Prostate gland (tissue), 2 donors: ENCODE data around the gene PARP14. TPM values are rescaled to one million over a fixed set of nuclear protein-coding genes. Genes with fewer than 3 reads are reported as not detected.
"Not testable (repeated sequence)": the region's sequence is repeated elsewhere in the genome, so short reads cannot be mapped to it uniquely, and the experiment has no call there.

Experiments used
- DNase-seq: peaks from one replicate; pipeline ENCODE4 v3.0.0-alpha.2; 2019; ENCODE audit warnings: low spot score
- H3K27ac ChIP-seq, 2 donors: fragments of 200-600 bp; sonication (generic); 2 replicates each; pipeline ENCODE4 v1.5.1; 2017 to 2019
- H3K27me3 ChIP-seq: fragments of 200-600 bp; sonication (generic); replicated peaks from 2 replicates; pipeline ENCODE4 v1.5.1; 2019; ENCODE audit not compliant: insufficient read depth
- H3K36me3 ChIP-seq, 2 donors: fragments of 200-600 bp; sonication (generic); 1 replicate in 1 of 2; 2 replicates in 1 of 2; pipeline versions ENCODE4 v1.5.1 to v1.8.1; 2017 to 2019
- H3K4me1 ChIP-seq: fragments of 200-600 bp; sonication (generic); replicated peaks from 2 replicates; pipeline ENCODE4 v1.5.1; 2019
- H3K4me3 ChIP-seq, 2 donors: fragments of 200-600 bp; sonication (generic); 2 replicates each; pipeline ENCODE4 v1.5.1; 2017 to 2019
- H3K9me3 ChIP-seq: fragments of 200-600 bp; sonication (generic); 2 replicates; pipeline ENCODE4 v1.5.1; 2017
- CTCF ChIP-seq, 4 experiments: fragments of 200-600 bp in 2 of 4; fragments of 450-650 bp in 2 of 4; sonication (generic) in 2 of 4; IDR thresholded peaks; 1 replicate in 3 of 4; 2 replicates in 1 of 4; pipeline ENCODE4 v1.5.1; 2016 to 2019; ENCODE audit warnings: antibody characterized with exemption in 4 of 4, mild to moderate bottlenecking in 2 of 4, moderate library complexity in 2 of 4
- POLR2A ChIP-seq: fragments of 450-650 bp; IDR thresholded peaks from one replicate; pipeline ENCODE4 v1.6.1; 2016; ENCODE audit warnings: antibody characterized with exemption, mild to moderate bottlenecking
- POLR2AphosphoS5 ChIP-seq: sonication (generic); formaldehyde crosslinking; IDR thresholded peaks from one replicate; pipeline ENCODE4 v1.6.1; 2017; ENCODE audit warnings: antibody characterized with exemption
- WGBS: methylation state at CpG from one replicate; pipeline ENCODE4 v1.1.5; 2018; 5-methylcytosine and 5-hydroxymethylcytosine counted together
- intact Hi-C: fragments of 100-400 bp; cut with DNase I; formaldehyde crosslinking; loops from one replicate; pipeline ENCODE4 v1.14.2; 2022
- total RNA-seq, 2 donors: library from RNA; depleted of rRNA; stranded (reverse); fragments of >200 nt; gene quantifications; one replicate each; pipeline ENCODE4 v1.1.0, GENCODE V29; 2016

PARP14 gene
- total RNA-seq, 2 donors from 2014 or later, result 28.1 to 43.3 TPM

- Histone ChIP-seq H3K4me3 (no peak overlapping the region), H3K27ac (no peak overlapping the region), H3K4me1 (no peaks in the 10 kb centered on the region), H3K9me3 (no peaks in the 10 kb centered on the region), H3K36me3 (no peaks in the 10 kb centered on the region), H3K27me3 (no peaks in the 10 kb centered on the region)
- DNase-seq, result no peak
- TF ChIP-seq CTCF (IDR thresholded peaks at IDR 0.05) (no peak), POLR2A (no peak), POLR2AphosphoS5 (no peak)
- intact Hi-C loops, result no loop called here
These were observed 61.6 kb downstream of the PARP14 start for GRCh38 chr3:122742234-122742633.

- no peak overlapping the region for H3K27ac ChIP-seq
- WGBS, result 80% methylated on average over 4 of the region's 4 CpGs
- TF ChIP-seq CTCF (IDR thresholded peaks at IDR 0.05), result no peak
- TF ChIP-seq POLR2AphosphoS5, result no peak
- TF ChIP-seq POLR2A, result no peak
These were observed 63.0 kb downstream of the PARP14 start for GRCh38 chr3:122743581-122744120.

GRCh38 chr3:122745369-122746021 lies 64.9 kb downstream of the PARP14 start:
- intact Hi-C loops, result no loop called here
- no peak for DNase-seq
- Histone ChIP-seq H3K4me1 (no peaks in the 10 kb centered on the region), H3K27ac (no peak overlapping the region), H3K27me3 (no peaks in the 10 kb centered on the region), H3K9me3 (no peaks in the 10 kb centered on the region), H3K36me3 (no peaks in the 10 kb centered on the region), H3K4me3 (no peak overlapping the region)
- 94% methylated on average over 4 of the region's 4 CpGs for WGBS
- no peak for TF ChIP-seq POLR2A
- no peak for TF ChIP-seq POLR2AphosphoS5
- TF ChIP-seq CTCF (IDR thresholded peaks at IDR 0.05), result no peak

More at GRCh38 chr3:122743581-122744120, 63.0 kb downstream of the PARP14 start:
- DNase-seq, result no peak
- Histone ChIP-seq H3K4me1 (no peaks in the 10 kb centered on the region), H3K4me3 (no peak overlapping the region), H3K27me3 (no peaks in the 10 kb centered on the region), H3K36me3 (no peaks in the 10 kb centered on the region), H3K9me3 (no peaks in the 10 kb centered on the region)
- intact Hi-C loops, result no loop called here

- DNase-seq, H3K4me1 ChIP-seq, H3K4me3 ChIP-seq, H3K27me3 ChIP-seq, H3K9me3 ChIP-seq, intact Hi-C loops, H3K27ac ChIP-seq, H3K36me3 ChIP-seq: not testable (repeated sequence)
- no CpG with 5 or more reads among the region's 35 CpGs for WGBS
These were observed 66.7 kb downstream of the PARP14 start for GRCh38 chr3:122747295-122747694.

- no peaks in the 10 kb centered on the region for H3K4me1 ChIP-seq
- TF ChIP-seq POLR2AphosphoS5 (no peak), POLR2A (no peak), CTCF (IDR thresholded peaks at IDR 0.05) (no peak)
- no peak overlapping the region for H3K4me3 ChIP-seq
- no peak for DNase-seq
- H3K27me3 ChIP-seq, result no peaks in the 10 kb centered on the region
- no peak overlapping the region for H3K27ac ChIP-seq
- 100% methylated on average over 1 of the region's 1 CpG for WGBS
- no peaks in the 10 kb centered on the region for H3K9me3 ChIP-seq
- H3K36me3 ChIP-seq, result no peaks in the 10 kb centered on the region
- intact Hi-C loops, result no loop called here
These were observed 67.7 kb downstream of the PARP14 start for GRCh38 chr3:122748347-122748746.
